Bronchial epithelial cell (primary cell): ENCODE data around the gene FER1L5. TPM values are rescaled to one million over a fixed set of nuclear protein-coding genes. Genes with fewer than 3 reads are reported as not detected.

Experiments
- DNase-seq: peaks from one replicate; pipeline ENCODE4 v3.0.0-alpha.2; 2010; ENCODE audit warnings: low read depth
- FAIRE-seq: peaks from 2 replicates; lab custom pipeline; 2011; peaks lifted over from hg19 to GRCh38; lab: Jason Lieb, UNC
- H3K27me3 ChIP-seq: 2 replicates; pipeline ENCODE4 v1.5.1; 2011; ENCODE audit warnings: low read length; ENCODE audit not compliant: control insufficient read depth, insufficient read depth
- H3K36me3 ChIP-seq: 2 replicates; pipeline ENCODE4 v1.5.1; 2011; ENCODE audit warnings: low read length; ENCODE audit not compliant: control insufficient read depth, insufficient read depth
- H3K4me3 ChIP-seq: 2 replicates; pipeline ENCODE4 v1.5.1; 2011; ENCODE audit warnings: mild to moderate bottlenecking, low read depth, low read length, control low read depth
- CTCF ChIP-seq: IDR thresholded peaks from 2 replicates; pipeline ENCODE4 v1.5.1; 2011; ENCODE audit warnings: mild to moderate bottlenecking, moderate library complexity, low read length, control low read depth, inconsistent platforms; ENCODE audit not compliant: insufficient read depth, severe bottlenecking
- total RNA-seq: library from RNA; depleted of rRNA; stranded (reverse); fragments of >200 nt; gene quantifications from 2 replicates; pipeline ENCODE4 v1.2.1, GENCODE V29; 2014

Gene FER1L5
- total RNA-seq, 1 donor from 2014 or later, result under 0.01 TPM

- Histone ChIP-seq H3K4me3 (peak overlapping the region; percentile 94), H3K27me3 (no peaks in the 10 kb centered on the region), H3K36me3 (peaks cover 4% of the 10 kb centered on the region)
- DNase-seq, result no peak
- FAIRE-seq, result no peak
- no peak for TF ChIP-seq CTCF
Observed at GRCh38 chr2:96739076-96739632, 96.6 kb downstream of the FER1L5 start.

GRCh38 chr2:96739633-96740428 is 97.3 kb downstream of the FER1L5 start, which contains the start of gene LMAN2L:
Gene LMAN2L (minus strand): TSS chr2:96740064. CDS start chr2:96740040, 24 bp downstream.
- peaks cover 3% of the 10 kb centered on the region for H3K36me3 ChIP-seq
- TF ChIP-seq CTCF, result peak; percentile 25
- H3K4me3 ChIP-seq, result peak within 1 kb of the TSS; percentile 94
- no peaks in the 10 kb centered on the region for H3K27me3 ChIP-seq
- FAIRE-seq (no peak), DNase-seq (peak; percentile 91)

- Histone ChIP-seq H3K36me3 (no peaks in the 10 kb centered on the region), H3K27me3 (no peaks in the 10 kb centered on the region), H3K4me3 (no peak overlapping the region)
- no peak for FAIRE-seq
- DNase-seq, result no peak
- TF ChIP-seq CTCF, result no peak
Observed at GRCh38 chr2:96747061-96747617, 104.6 kb downstream of the FER1L5 start.

DNA sequence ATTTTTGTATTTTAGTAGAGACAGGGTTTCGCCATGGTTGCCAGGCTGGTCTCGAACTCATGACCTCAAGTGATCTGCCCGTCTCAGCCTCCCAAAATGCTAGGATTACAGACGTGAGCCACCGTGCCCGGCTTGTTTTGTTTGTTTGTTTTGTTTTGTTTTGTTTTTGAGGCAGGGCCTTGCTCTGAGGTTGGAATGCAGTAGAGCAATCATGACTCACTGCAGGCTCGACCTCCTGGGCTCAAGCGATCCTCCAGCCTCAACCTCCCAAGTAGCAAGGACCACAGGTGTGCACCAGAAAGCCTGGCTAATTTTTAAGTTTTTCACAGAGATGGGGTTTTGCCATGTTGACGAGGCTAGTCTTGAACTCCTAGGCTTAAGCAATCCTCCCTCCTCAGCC is 109.2 kb downstream of the FER1L5 start:
- no peak for TF ChIP-seq CTCF
- H3K36me3 ChIP-seq, result no peaks in the 10 kb centered on the region
- no peaks in the 10 kb centered on the region for H3K27me3 ChIP-seq
- no peak for FAIRE-seq
- H3K4me3 ChIP-seq, result no peak overlapping the region
- DNase-seq, result no peak

DNA sequence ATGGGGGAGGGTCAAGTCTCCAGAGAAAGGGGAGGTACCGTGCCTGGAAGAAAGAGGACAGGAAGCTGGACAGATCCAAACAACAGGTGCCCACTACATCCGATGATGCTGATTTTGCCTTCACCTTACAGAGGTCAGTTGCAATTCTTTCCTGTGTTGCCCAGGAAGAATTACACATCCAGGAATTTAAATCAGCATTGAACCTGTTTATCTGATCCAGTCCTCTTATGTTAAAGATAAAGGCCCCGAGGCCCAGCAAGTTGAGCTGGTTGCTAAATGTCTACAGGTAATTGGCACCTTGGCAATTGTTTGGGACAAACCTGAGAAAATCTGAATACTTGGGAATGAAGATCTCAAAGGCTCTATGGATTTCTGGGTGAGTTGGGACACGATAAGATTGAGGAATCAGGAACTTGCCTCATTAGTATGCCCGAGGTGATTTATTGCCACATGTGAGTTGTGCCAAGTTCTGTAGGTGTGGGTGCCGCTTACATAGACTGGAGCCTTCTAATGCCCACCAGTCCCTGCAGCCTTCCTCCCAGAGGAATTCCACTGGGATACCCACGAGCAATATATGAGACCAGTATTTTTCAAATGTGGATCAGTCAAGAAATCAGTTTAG is 111.2 kb downstream of the FER1L5 start:
- no peak overlapping the region for H3K4me3 ChIP-seq
- no peaks in the 10 kb centered on the region for H3K36me3 ChIP-seq
- no peaks in the 10 kb centered on the region for H3K27me3 ChIP-seq
- no peak for FAIRE-seq
- DNase-seq, result no peak
- TF ChIP-seq CTCF, result no peak
